Erythroblast (primary cell): ENCODE data around the gene AANAT.

Source experiments
- GATA1 ChIP-seq: IDR thresholded peaks from 2 replicates; pipeline ENCODE4 v1.6.1; 2011; ENCODE audit warnings: low read depth, mild to moderate bottlenecking, control low read depth, low read length, moderate library complexity
- POLR2A ChIP-seq: IDR thresholded peaks from 2 replicates; pipeline ENCODE4 v1.6.1; 2011; ENCODE audit warnings: mild to moderate bottlenecking, low read length

GRCh38 chr17:76445697-76446448 lies 21.5 kb upstream of the AANAT start:
- TF ChIP-seq POLR2A (no peak), GATA1 (no peak)
